ENCODE results near the gene ARSB. TPM values are rescaled to one million over a fixed set of nuclear protein-coding genes. Genes with fewer than 3 reads are reported as not detected.
A peak's percentile ranks its signal among the peaks of the same experiment; 100 is the strongest.

ARSB gene
- total RNA-seq, 1 donor from 2014 or later = 1.8 TPM

DNA sequence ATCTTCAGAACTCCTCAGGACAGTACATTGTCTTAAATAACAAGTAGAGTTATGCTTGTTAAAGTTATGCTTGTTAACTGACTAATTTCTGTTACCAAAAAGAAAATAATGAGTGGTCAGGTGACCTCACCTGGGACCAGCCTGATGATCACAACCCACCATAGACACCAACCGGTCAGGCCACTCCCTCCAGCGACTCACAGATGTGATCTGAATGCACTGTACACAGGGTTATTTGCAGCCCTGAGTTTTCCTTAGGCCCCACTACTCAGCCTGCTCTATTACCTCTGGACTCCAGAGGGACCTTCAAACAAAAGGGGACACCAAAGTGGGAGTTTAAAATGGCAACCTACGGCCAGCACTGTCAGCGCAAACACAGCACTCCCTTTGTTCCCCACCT, 55.3 kb downstream of the ARSB start:
- TF ChIP-seq, protein P1, sequence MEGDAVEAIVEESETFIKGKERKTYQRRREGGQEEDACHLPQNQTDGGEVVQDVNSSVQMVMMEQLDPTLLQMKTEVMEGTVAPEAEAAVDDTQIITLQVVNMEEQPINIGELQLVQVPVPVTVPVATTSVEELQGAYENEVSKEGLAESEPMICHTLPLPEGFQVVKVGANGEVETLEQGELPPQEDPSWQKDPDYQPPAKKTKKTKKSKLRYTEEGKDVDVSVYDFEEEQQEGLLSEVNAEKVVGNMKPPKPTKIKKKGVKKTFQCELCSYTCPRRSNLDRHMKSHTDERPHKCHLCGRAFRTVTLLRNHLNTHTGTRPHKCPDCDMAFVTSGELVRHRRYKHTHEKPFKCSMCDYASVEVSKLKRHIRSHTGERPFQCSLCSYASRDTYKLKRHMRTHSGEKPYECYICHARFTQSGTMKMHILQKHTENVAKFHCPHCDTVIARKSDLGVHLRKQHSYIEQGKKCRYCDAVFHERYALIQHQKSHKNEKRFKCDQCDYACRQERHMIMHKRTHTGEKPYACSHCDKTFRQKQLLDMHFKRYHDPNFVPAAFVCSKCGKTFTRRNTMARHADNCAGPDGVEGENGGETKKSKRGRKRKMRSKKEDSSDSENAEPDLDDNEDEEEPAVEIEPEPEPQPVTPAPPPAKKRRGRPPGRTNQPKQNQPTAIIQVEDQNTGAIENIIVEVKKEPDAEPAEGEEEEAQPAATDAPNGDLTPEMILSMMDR (IDR thresholded peaks at IDR 0.05; ENCODE audit: insufficient read depth, low read length, severe bottlenecking) = no peak
- H3K27me3 ChIP-seq (ENCODE audit: control insufficient read depth, insufficient read depth, low read length) = no peaks in the 10 kb centered on the region
- no peaks in the 10 kb centered on the region for H3K36me3 ChIP-seq (ENCODE audit: control insufficient read depth, insufficient read depth, low read length)
- peak; percentile 49 for DNase-seq (ENCODE audit: low read depth)
- FAIRE-seq = no peak
- H3K4me3 ChIP-seq (ENCODE audit: low read depth, low read length) = no peak overlapping the region

DNA sequence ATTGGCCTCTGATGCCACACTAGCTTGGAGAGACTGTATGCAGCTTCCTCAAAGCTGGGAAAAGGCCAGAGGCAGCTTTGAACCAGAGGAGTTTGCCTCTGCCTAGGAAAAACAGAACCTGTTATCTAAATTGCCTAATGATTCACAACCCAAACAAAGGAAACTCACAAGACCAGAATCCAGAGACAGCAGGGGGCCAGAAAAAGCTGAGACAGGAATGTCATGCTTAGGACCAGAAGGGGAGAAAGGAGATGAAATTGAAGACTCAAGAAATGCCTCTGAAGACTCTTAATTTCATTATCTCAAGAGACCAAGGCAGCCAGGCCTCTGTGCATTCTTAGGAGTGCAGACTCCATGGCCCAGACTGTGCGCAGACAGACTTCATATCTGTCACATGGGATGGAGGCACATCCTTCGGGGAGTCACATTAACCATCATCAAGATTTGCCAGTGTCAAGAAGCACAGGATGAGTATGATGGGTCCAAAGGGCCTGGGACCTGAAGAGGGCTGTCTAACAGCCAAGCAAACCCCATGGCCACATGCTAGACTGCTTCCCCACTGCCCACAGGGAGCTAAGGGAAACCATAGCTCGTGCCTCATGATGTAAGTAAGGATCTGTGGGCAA, 57.3 kb downstream of the ARSB start:
- no peak overlapping the region for H3K4me3 ChIP-seq (ENCODE audit: low read depth, low read length)
- TF ChIP-seq, protein P1 (IDR thresholded peaks at IDR 0.05; ENCODE audit: insufficient read depth, low read length, severe bottlenecking) = no peak
- no peaks in the 10 kb centered on the region for H3K36me3 ChIP-seq (ENCODE audit: control insufficient read depth, insufficient read depth, low read length)
- DNase-seq (ENCODE audit: low read depth) (no peak), FAIRE-seq (no peak)
- H3K27me3 ChIP-seq (ENCODE audit: control insufficient read depth, insufficient read depth, low read length) = no peaks in the 10 kb centered on the region

DNA sequence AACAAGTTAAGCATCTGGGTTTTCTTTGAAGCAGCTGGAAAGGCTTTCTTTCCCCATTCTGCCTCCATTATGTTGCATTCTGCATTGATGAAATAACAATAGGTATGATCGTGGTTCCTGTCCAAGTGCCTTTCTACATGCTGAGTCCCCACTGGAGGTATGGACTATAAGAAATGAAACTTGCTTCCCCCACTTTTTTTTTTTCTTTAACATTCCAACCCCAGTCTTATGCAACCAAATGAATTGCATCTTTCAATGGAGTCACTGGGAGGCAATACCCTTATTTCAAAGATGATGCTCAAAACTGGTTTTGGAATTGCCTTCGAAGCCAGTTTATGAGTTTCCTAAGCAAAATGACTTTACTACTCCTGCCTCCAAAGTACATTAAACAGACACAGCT, 58.9 kb downstream of the ARSB start:
- Histone ChIP-seq H3K36me3 (ENCODE audit: control insufficient read depth, insufficient read depth, low read length) (no peaks in the 10 kb centered on the region), H3K4me3 (ENCODE audit: low read depth, low read length) (no peak overlapping the region), H3K27me3 (ENCODE audit: control insufficient read depth, insufficient read depth, low read length) (no peaks in the 10 kb centered on the region)
- TF ChIP-seq, protein P1 (IDR thresholded peaks at IDR 0.05; ENCODE audit: insufficient read depth, low read length, severe bottlenecking) = no peak
- FAIRE-seq (no peak), DNase-seq (ENCODE audit: low read depth) (no peak)

DNA sequence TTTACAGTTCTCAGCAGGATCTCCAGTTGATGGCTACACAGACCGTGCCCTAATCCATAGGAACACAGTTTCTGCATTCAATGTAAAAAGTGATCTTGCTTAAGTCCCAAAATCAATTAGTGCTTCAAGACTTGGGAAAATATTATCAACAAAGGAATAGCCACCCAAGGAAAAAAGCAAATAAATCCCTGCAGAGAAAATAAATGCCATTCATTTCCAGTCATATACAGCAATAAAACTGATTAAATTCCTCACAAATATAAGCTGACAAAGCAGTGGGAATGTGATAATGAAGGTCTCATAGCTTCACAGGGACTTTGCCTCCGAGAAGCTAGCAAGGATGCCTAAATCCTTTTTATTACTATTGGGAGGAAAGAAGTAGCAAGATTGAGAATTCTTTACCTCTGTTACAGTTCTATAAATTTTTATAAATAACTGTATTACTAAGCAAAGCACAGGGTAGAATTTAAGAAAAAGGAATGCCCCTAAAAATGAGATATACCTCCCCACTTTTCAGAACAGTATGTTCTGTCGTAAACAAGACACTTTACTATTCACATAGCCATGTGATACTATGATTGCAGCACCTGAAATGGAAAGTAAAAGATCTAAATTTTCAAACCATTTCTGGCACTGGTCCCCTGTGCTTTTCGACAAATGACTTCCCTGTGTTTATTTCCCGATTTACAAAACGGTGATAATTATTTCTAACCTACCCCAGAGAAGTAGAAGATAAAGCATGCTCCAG, 59.8 kb downstream of the ARSB start:
- no peak for FAIRE-seq
- H3K4me3 ChIP-seq (ENCODE audit: low read depth, low read length) = no peak overlapping the region
- H3K36me3 ChIP-seq (ENCODE audit: control insufficient read depth, insufficient read depth, low read length) = no peaks in the 10 kb centered on the region
- no peaks in the 10 kb centered on the region for H3K27me3 ChIP-seq (ENCODE audit: control insufficient read depth, insufficient read depth, low read length)
- TF ChIP-seq, protein P1 (IDR thresholded peaks at IDR 0.05; ENCODE audit: insufficient read depth, low read length, severe bottlenecking) = no peak
- no peak for DNase-seq (ENCODE audit: low read depth)

DNA sequence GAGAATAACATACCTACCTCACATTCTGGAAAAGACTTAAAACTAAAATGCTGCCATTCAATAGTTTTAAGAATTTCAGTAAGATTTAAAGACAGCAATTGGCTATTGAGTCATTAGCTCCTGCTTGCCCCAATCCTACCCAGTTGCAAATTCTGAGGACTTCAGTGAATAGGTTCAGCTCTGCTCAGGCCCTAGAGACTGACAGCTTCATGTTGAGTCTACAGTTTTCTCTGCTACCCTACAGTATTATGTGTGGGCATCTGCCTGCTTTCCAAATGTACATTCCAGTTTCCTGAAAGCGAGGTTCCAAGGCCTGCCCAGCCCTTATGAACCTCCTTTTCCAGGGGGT, 61.5 kb downstream of the ARSB start:
- FAIRE-seq (no peak), DNase-seq (ENCODE audit: low read depth) (no peak)
- no peaks in the 10 kb centered on the region for H3K27me3 ChIP-seq (ENCODE audit: control insufficient read depth, insufficient read depth, low read length)
- H3K4me3 ChIP-seq (ENCODE audit: low read depth, low read length) = no peak overlapping the region
- TF ChIP-seq, protein P1 (IDR thresholded peaks at IDR 0.05; ENCODE audit: insufficient read depth, low read length, severe bottlenecking) = no peak
- no peaks in the 10 kb centered on the region for H3K36me3 ChIP-seq (ENCODE audit: control insufficient read depth, insufficient read depth, low read length)
